Activated naive CD8-positive, alpha-beta T cell (primary cell): ENCODE data around the gene WBP2.
A peak's percentile ranks its signal among the peaks of the same experiment; 100 is the strongest.
"Not testable (repeated sequence)": the region's sequence is repeated elsewhere in the genome, so short reads cannot be mapped to it uniquely, and the experiment has no call there.

Source experiments
- H3K27ac Mint-ChIP-seq: one replicate; pipeline ENCODE4 v1.8.0; 2021; ENCODE audit warnings: mixed read lengths
- H3K27me3 Mint-ChIP-seq: one replicate; pipeline ENCODE4 v1.8.0; 2021; ENCODE audit warnings: mixed read lengths
- H3K36me3 Mint-ChIP-seq: one replicate; pipeline ENCODE4 v1.8.0; 2021; ENCODE audit warnings: mixed read lengths
- H3K4me1 Mint-ChIP-seq: one replicate; pipeline ENCODE4 v1.8.0; 2021; ENCODE audit warnings: low read depth, mixed read lengths
- H3K4me3 Mint-ChIP-seq: one replicate; pipeline ENCODE4 v1.8.0; 2021; ENCODE audit warnings: mild to moderate bottlenecking, mixed read lengths
- H3K9me3 Mint-ChIP-seq: one replicate; pipeline ENCODE4 v1.8.0; 2021; ENCODE audit warnings: low read depth, mixed read lengths

WBP2 gene

GRCh38 chr17:75893305-75894048 lies 38.3 kb upstream of the WBP2 start:
- peak overlapping the region; percentile 70 for H3K4me3 Mint-ChIP-seq
- H3K36me3 Mint-ChIP-seq: no peaks in the 10 kb centered on the region
- peak overlapping the region; percentile 81 for H3K27ac Mint-ChIP-seq
- H3K9me3 Mint-ChIP-seq: no peaks in the 10 kb centered on the region
- no peaks in the 10 kb centered on the region for H3K27me3 Mint-ChIP-seq
- H3K4me1 Mint-ChIP-seq: peaks cover 23% of the 10 kb centered on the region

DNA sequence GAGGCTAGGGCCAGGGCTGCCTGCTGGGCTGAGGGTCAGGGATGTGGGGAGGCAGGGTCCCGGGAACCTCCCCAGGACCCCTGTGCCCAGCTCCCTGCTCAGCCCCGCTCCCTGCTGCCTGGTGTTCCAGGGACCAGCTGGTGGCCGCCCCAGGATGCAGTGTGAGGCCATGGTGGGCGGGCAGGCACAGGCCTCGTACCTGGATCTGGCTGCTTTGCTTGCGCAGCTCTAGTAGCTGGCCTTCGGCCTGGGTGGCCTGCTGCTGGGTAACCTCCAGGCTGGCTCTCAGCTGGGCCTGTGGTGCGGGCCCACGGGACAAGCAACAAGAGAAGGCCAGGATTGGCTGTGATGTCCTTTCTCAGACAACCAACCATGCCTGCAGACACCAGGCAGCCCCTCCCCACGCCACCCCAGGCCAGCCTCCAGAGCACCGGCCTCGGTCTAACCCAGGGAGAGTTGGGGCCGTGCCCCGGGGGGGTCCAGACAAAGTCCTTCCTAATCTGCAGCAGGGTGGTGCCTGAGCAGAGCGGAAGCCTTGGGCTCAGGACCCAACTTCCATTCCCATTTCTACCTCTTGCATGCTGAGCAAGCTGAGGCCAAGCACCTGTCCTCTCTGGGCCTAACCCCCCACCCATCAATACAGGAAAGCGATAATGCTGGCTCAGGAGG lies 37.6 kb upstream of the WBP2 start:
- Mint-ChIP-seq H3K9me3 (no peaks in the 10 kb centered on the region), H3K27ac (no peak overlapping the region), H3K27me3 (no peaks in the 10 kb centered on the region), H3K4me3 (no peak overlapping the region), H3K4me1 (peaks cover 23% of the 10 kb centered on the region), H3K36me3 (no peaks in the 10 kb centered on the region)

GRCh38 chr17:75891605-75892555 lies 36.7 kb upstream of the WBP2 start:
- Mint-ChIP-seq H3K27me3 (no peaks in the 10 kb centered on the region), H3K4me3 (no peak overlapping the region), H3K4me1 (peaks cover 18% of the 10 kb centered on the region), H3K27ac (no peak overlapping the region), H3K36me3 (no peaks in the 10 kb centered on the region), H3K9me3 (no peaks in the 10 kb centered on the region)

DNA sequence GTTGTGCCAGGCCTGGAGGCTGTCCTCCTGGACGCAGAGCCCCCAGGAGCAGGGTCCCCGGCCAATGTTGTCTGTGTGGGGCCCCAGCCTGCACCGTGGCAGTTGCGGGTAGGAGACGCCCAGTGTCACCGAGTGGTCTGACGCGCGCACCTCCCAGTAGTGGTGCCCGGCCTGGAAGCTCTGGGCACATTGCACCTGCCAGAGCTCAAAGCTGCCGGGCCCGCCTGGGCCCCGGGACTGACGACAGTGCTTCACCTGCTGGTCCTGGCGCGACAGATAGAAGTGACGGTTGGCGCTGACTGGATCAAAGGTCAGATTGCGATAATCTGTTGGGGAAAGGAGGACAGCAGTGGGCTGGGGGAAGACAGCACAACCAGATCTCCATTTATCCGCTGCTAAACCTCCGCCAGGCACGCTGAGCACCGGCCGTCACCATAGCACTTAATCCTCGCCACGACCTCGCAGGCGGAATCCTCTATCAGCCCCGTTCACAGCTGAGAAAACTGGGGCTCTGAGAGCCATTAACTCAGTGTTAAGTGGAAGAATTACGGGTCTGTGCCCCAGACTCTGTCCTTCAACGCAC lies 36.0 kb upstream of the WBP2 start:
- H3K27ac Mint-ChIP-seq: no peak overlapping the region
- no peaks in the 10 kb centered on the region for H3K36me3 Mint-ChIP-seq
- peaks cover 18% of the 10 kb centered on the region for H3K4me1 Mint-ChIP-seq
- H3K27me3 Mint-ChIP-seq: no peaks in the 10 kb centered on the region
- H3K9me3 Mint-ChIP-seq: no peaks in the 10 kb centered on the region
- no peak overlapping the region for H3K4me3 Mint-ChIP-seq

DNA sequence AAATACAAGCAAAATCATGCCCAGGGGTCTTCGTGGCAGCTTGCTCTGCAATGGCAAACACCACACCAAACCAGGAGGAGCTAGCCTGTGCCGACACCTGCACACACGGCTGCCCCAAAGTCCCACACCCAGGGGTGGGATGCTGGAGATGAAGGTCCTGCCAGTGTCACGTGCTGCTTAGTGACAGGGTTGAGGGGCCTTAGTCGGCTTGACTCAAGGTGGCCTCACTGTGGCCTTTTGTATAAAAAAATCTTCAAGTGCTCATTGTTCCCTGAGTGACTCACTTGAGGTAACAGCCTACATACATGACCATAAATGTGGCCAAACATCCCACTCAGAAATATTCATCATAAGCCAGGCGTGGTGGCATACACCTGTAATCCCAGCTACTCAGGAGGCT lies 34.3 kb upstream of the WBP2 start:
- Mint-ChIP-seq H3K36me3 (no peaks in the 10 kb centered on the region), H3K27me3 (no peaks in the 10 kb centered on the region), H3K9me3 (no peaks in the 10 kb centered on the region), H3K4me1 (peaks cover 8% of the 10 kb centered on the region), H3K4me3 (no peak overlapping the region), H3K27ac (peak overlapping the region; percentile 28)

DNA sequence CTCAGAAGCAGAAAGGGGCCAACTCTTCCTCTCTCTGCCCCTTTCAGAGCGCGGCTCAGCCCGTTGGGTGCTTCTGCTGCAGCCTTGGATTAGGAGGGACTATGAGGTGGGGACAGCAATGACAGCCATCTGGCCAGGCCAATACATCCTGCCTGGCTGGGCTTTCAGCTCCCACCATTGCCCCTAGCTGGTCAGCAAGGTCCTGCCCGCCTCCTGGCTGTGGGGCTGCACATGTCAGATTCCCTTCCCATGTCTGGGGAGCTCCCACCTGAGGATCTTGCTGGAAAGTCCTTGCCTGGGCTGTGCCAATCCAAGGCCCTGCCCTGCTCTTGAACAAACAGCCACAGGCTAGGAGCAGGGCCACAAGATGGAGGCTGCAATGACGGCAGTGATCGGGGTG lies 33.3 kb upstream of the WBP2 start:
- no peaks in the 10 kb centered on the region for H3K9me3 Mint-ChIP-seq
- no peaks in the 10 kb centered on the region for H3K36me3 Mint-ChIP-seq
- no peaks in the 10 kb centered on the region for H3K4me1 Mint-ChIP-seq
- H3K27me3 Mint-ChIP-seq: no peaks in the 10 kb centered on the region
- no peak overlapping the region for H3K27ac Mint-ChIP-seq
- H3K4me3 Mint-ChIP-seq: no peak overlapping the region

GRCh38 chr17:75885860-75886259 lies 30.7 kb upstream of the WBP2 start:
- not testable (repeated sequence) for H3K27ac Mint-ChIP-seq

DNA sequence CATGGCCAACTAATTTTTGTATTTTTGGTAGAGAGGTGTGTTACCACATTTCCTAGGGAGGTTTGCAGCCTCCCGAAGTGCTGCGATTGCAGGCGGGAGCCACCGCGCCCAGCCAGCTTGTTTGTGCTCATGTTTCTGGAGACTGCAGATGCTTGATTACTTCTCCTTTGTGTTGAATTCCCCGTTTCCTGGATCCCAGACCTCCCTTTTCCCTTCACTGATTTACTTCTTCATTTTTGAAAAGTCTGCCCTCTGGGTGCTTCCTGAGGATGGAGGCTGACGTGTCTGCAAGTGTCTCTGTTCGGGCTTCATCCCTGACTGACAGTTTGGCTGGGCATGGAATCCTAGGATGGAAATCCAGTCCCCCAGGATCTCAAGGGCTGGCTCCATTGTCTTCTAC lies 30.3 kb upstream of the WBP2 start:
- Mint-ChIP-seq H3K36me3 (no peaks in the 10 kb centered on the region), H3K9me3 (no peaks in the 10 kb centered on the region), H3K27me3 (no peaks in the 10 kb centered on the region), H3K4me3 (no peak overlapping the region), H3K4me1 (peaks cover 13% of the 10 kb centered on the region), H3K27ac (no peak overlapping the region)

More at GRCh38 chr17:75885860-75886259, 30.7 kb upstream of the WBP2 start:
- peaks cover 13% of the 10 kb centered on the region for H3K4me1 Mint-ChIP-seq
- H3K9me3 Mint-ChIP-seq, H3K4me3 Mint-ChIP-seq, H3K27me3 Mint-ChIP-seq, H3K36me3 Mint-ChIP-seq: not testable (repeated sequence)

DNA sequence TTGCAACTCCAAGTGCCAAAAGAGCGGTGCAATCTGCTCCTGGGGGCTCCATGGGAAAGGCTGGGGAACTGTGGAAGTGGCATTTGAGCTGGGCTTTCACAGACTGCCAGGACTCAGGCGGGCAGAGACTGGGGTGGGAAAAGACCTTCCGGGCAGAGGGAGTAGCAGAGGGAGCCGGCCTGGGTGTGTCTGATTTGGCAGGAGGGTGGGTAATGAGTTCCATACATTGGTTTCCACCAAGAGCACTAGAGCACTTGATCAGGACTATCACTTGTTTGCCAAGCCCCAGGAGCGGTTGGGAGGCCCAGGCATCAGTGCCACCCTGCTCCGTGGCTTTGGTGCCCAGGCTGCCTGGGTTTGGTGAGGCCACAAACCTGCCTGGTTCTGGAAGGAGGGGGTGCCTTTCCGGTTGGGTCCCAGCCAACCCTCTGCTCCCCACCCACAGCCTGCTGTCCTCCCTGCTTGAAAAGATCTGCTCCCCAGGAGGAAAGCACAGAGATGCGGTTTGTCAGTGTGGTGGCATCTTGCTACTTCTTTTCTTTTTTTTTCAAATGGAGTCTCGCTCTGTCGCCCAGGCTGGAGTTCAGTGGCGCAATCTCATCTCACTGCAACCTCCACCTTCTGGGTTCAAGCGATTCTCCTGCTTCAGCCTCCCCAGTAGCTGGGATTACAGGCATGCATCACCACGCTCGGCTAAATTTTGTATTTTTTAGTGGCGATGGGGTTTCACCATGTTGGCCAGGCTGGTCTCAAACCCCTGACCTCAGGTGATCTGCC lies 26.7 kb upstream of the WBP2 start:
- Mint-ChIP-seq H3K36me3 (no peaks in the 10 kb centered on the region), H3K27me3 (no peaks in the 10 kb centered on the region), H3K4me1 (peaks cover 23% of the 10 kb centered on the region), H3K4me3 (no peak overlapping the region), H3K9me3 (no peaks in the 10 kb centered on the region), H3K27ac (peak overlapping the region; percentile 16)

DNA sequence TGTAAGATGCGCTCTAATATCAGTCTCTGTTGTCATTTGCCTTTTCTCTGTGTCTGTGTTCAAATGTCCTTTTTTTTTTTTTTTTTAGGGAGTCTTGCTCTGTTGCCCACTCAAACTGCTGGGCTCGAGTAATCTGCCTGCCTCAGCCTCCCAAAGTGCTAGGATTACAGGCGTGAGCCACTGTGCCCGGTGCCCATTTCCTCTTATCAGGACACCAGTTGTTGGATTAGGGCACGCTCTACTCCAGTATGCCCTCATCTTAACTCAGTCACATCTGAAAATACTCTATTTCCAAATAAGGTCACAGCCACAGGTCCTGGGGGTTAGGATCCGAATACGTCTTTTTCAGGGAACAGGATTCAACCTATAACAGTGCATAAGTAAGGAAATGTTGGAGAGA lies 25.1 kb upstream of the WBP2 start:
- H3K4me3 Mint-ChIP-seq: peak overlapping the region; percentile 51
- H3K36me3 Mint-ChIP-seq: no peaks in the 10 kb centered on the region
- peaks cover 39% of the 10 kb centered on the region for H3K4me1 Mint-ChIP-seq
- H3K27ac Mint-ChIP-seq: no peak overlapping the region
- H3K27me3 Mint-ChIP-seq: no peaks in the 10 kb centered on the region
- no peaks in the 10 kb centered on the region for H3K9me3 Mint-ChIP-seq

DNA sequence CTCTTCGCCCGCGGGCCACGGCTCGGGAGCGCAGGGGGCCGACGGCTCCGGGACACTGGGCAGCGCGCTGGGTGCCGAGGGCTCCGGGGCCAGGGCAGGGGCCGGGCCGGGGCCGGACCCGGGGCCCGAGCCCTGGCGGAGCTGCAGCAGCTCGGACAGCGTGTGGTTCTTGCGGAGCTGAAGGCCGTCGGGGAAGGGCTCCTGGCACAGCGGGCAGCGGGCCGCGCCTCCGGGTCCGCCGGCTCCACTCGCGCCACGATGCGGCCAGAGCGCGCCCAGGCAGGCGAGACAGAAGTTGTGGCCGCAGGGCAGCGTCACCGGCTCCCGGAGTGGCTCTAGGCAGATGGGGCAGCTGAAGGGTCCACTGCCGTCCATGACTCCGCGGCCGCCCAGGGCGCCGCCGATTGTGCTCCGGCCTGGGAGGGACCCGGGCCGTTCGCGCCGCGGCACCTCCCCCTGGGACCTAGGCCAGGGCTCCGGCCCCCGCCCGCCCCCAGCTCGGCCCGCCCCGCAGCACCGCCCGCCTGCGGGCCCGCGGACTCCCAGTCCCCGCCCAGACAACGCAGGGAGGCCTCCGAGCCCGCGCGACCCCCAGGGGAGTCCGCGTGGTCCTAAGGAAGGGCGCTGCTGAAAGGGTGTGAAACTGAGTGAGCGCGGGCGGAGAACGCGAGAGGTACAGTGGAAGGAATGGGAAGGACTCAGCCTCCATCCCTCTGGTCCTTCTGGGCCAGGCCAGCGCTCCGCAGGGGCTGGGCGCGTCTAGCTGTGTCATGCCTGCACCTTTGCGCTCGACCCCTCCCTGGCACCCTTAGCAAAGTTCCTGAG lies 23.3 kb upstream of the WBP2 start, which contains the start of gene TRIM47:
Gene TRIM47, minus strand, starts transcription at position 408 of the 825 bp plus-strand sequence. Its CDS starts 33 bp downstream, at position 375.
- peak within 1 kb of the TSS; percentile 91 for H3K4me3 Mint-ChIP-seq
- no peaks in the 10 kb centered on the region for H3K9me3 Mint-ChIP-seq
- peaks cover 46% of the 10 kb centered on the region for H3K4me1 Mint-ChIP-seq
- no peaks in the 10 kb centered on the region for H3K27me3 Mint-ChIP-seq
- H3K36me3 Mint-ChIP-seq: no peaks in the 10 kb centered on the region
- H3K27ac Mint-ChIP-seq: peak within 1 kb of the TSS; percentile 94

DNA sequence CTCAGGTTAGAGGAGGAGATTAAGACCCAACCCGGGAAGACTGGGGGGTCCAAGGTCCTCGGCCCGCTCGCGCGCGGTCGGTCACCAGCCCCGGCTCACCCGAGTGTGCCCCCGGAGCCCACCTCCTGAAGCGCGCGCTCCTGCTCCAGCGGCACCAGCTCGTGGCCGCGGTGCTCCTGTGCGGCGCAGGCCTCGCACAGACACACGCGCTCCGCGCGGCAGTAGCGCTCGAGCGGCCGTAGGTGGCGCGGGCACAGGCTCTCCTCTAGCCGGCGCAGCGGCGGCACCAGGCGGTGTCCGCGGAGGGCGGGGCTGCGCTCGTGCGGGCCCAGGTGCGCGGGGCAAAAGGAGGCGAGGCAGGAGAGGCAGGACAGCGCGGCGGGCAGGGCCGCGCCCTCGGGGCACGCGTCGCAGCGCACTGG lies 22.6 kb upstream of the WBP2 start:
- Mint-ChIP-seq H3K27me3 (no peaks in the 10 kb centered on the region), H3K4me3 (peak overlapping the region; percentile 91), H3K36me3 (no peaks in the 10 kb centered on the region), H3K4me1 (peaks cover 48% of the 10 kb centered on the region), H3K9me3 (no peaks in the 10 kb centered on the region), H3K27ac (peak overlapping the region; percentile 94)

DNA sequence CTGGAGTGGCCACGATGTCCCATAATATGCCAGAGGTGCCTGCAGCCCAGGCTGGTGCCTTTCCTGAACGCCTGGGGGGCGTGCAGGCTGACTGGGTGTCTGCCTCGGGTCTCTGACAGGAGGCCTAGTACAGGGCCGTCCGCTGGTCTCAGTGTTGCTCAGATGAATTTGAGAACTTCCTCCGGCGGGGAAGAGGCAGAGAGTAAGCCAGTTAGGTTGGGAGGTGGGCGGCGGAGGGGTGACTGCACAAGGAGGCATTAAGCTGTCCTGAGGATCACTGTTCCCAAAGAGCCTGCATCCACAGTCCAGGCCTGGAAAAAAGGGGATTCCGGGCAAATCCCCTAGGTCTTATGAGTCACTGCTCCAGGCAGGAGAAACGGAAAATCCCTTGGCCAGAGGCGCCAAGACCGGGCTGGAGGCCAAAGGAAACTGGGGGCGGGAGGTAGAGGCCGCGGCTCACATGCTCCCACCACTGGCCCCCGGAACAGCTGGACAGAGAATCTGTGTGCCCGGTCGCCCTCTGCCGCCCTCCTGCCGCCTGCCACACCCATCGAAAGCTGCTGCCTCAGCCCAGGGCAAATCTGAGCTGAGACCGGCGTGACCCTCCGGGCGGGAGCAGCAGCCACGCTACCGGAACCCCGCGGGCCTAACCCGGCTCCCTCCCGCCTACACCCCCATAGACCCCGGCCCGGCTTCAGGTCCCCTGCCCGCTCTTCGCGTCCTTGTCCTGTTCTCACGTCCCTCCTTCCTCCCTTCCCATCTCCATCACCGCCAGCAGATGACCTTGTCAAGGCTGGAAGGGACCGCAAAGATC lies 22.0 kb upstream of the WBP2 start:
- H3K27ac Mint-ChIP-seq: peak overlapping the region; percentile 94
- H3K27me3 Mint-ChIP-seq: no peaks in the 10 kb centered on the region
- peak overlapping the region; percentile 91 for H3K4me3 Mint-ChIP-seq
- H3K4me1 Mint-ChIP-seq: peaks cover 48% of the 10 kb centered on the region
- no peaks in the 10 kb centered on the region for H3K36me3 Mint-ChIP-seq
- no peaks in the 10 kb centered on the region for H3K9me3 Mint-ChIP-seq
